ENCODE measurements around the gene ADGRV1. TPM values are rescaled to one million over a fixed set of nuclear protein-coding genes. Genes with fewer than 3 reads are reported as not detected.

ADGRV1 gene
- total and polyA plus RNA-seq, 7 experiments from 2014 or later = 0.32 to 1.1 TPM; not detected in 5

DNA sequence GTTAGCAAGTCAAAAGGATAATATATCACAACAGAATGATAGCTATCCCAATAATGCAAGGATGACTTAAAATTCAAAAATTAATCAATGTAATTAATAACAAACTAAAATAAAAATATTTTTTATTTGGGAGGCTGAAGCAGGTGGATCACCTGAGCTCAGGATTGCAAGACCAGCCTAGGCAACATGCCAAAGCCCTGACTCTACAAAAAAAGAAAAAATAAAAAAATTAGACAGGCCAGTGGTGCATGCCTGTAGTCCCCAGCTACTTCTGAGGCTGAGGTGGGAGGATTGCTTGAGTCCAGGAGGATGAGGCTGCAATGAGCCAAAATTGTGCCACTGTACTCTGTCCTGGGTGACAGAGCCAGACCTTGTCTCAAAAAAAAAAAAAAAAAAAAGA lies 399.3 kb downstream of the ADGRV1 start:
- Mint-ChIP-seq H3K4me1 (peaks cover 0 to 5% (median 0%) of the 10 kb centered on the region in 7 donors), H3K27ac (no peak overlapping the region), H3K36me3 (no peaks in the 10 kb centered on the region), H3K9me3 (no peaks in the 10 kb centered on the region), H3K4me3 (no peak overlapping the region), H3K27me3 (peaks cover under 1 to 21% (median 10%) of the 10 kb centered on the region in 5 donors)
- Histone ChIP-seq H3K4me1 (ENCODE audit: control insufficient read depth in 2 of 2, insufficient read depth in 2 of 2, low read length in 2 of 2) (no peaks in the 10 kb centered on the region), H3K9me3 (ENCODE audit: control insufficient read depth in 2 of 3, low read length in 3 of 3) (no peaks in the 10 kb centered on the region), H3K27ac (ENCODE audit: low read depth, low read length) (no peak overlapping the region), H3K36me3 (ENCODE audit: control insufficient read depth in 2 of 3, insufficient read depth in 3 of 3, low read length in 3 of 3) (no peaks in the 10 kb centered on the region), H3K4me3 (ENCODE audit: low read length) (no peak overlapping the region), H3K27me3 (ENCODE audit: control insufficient read depth in 2 of 2, insufficient read depth in 2 of 2, low read length in 2 of 2) (no peaks in the 10 kb centered on the region)
- ChIA-PET CTCF (interaction anchor here (0.7 kb wide), 1 partner anchor 427 kb away, joined by 3 read pairs; no protein-coding TSS in a partner anchor), POLR2A (no interaction called here)
- intact Hi-C loops (cut with micrococcal nuclease) = no loop called here
- ATAC-seq (no peak), DNase-seq (no peak)

DNA sequence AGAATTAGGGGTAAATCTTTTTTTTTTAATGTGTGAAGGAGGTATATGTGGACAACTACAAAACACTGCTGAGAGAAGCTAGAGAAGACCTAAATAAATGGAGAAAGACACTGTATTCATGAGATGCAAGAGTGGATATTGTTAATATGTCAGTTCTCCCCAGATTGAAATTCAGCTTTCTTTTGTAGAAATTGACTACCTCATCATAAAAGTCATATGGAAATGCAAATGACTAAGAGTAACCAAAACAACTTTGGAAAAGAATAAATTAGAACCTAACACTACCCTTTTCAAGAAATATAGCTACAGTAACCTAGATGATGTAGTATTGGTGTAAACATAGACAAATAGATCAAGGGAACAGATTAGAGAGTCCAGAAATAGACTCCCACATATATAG lies 400.7 kb downstream of the ADGRV1 start:
- Histone ChIP-seq H3K4me1 (ENCODE audit: control insufficient read depth in 2 of 2, insufficient read depth in 2 of 2, low read length in 2 of 2) (no peaks in the 10 kb centered on the region), H3K4me3 (ENCODE audit: low read length) (no peak overlapping the region), H3K27ac (ENCODE audit: low read depth, low read length) (no peak overlapping the region), H3K27me3 (ENCODE audit: control insufficient read depth in 2 of 2, insufficient read depth in 2 of 2, low read length in 2 of 2) (no peaks in the 10 kb centered on the region), H3K9me3 (ENCODE audit: control insufficient read depth in 2 of 3, low read length in 3 of 3) (no peaks in the 10 kb centered on the region), H3K36me3 (ENCODE audit: control insufficient read depth in 2 of 3, insufficient read depth in 3 of 3, low read length in 3 of 3) (no peaks in the 10 kb centered on the region)
- ChIA-PET POLR2A (no interaction called here), CTCF (interaction anchor here (0.6 kb wide), 1 partner anchor 27 kb away, joined by 3 read pairs; no protein-coding TSS in a partner anchor)
- Mint-ChIP-seq H3K4me1 (peaks cover 0 to 5% (median 0%) of the 10 kb centered on the region in 7 donors), H3K27me3 (peaks cover 0 to 21% (median 9%) of the 10 kb centered on the region in 5 donors), H3K9me3 (no peaks in the 10 kb centered on the region), H3K36me3 (no peaks in the 10 kb centered on the region), H3K27ac (no peak overlapping the region), H3K4me3 (no peak overlapping the region)
- intact Hi-C loops (cut with micrococcal nuclease) = no loop called here
- DNase-seq (no peak), ATAC-seq (no peak)

DNA sequence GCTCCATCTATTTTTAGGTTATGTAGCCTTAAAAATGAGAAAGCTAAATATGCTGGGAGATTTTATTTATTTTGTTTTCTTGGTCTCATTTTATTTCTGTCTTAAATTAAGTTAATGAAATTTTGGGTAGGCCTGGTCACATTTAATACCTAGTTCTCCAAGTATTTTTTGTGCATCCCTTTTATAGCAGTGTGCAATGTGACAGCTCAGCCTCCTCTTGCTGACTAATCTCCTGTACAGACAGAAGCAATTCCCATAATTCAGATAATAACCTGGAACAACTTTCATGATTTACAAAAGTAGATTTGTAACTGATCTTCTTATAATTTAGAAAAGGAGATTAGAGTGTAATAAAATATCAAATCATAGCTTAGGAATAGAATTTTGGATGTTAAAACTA lies 403.9 kb downstream of the ADGRV1 start:
- Histone ChIP-seq H3K4me3 (ENCODE audit: low read length) (no peak overlapping the region), H3K36me3 (ENCODE audit: control insufficient read depth in 2 of 3, insufficient read depth in 3 of 3, low read length in 3 of 3) (no peaks in the 10 kb centered on the region), H3K27ac (ENCODE audit: low read depth, low read length) (no peak overlapping the region), H3K9me3 (ENCODE audit: control insufficient read depth in 2 of 3, low read length in 3 of 3) (no peaks in the 10 kb centered on the region), H3K4me1 (ENCODE audit: control insufficient read depth in 2 of 2, insufficient read depth in 2 of 2, low read length in 2 of 2) (no peaks in the 10 kb centered on the region), H3K27me3 (ENCODE audit: control insufficient read depth in 2 of 2, insufficient read depth in 2 of 2, low read length in 2 of 2) (no peaks in the 10 kb centered on the region)
- POLR2A ChIA-PET = no interaction called here
- H3K4me1 Mint-ChIP-seq = no peaks in the 10 kb centered on the region
- H3K27me3 Mint-ChIP-seq = peaks cover 13 to 31% (median 23%) of the 10 kb centered on the region in 5 donors
- intact Hi-C loops (cut with micrococcal nuclease) = no loop called here
- DNase-seq (no peak), ATAC-seq (no peak)
- no peaks in the 10 kb centered on the region for H3K36me3 Mint-ChIP-seq
- no peak overlapping the region for H3K4me3 Mint-ChIP-seq
- no peaks in the 10 kb centered on the region for H3K9me3 Mint-ChIP-seq
- CTCF ChIA-PET = no interaction called here
- H3K27ac Mint-ChIP-seq = no peak overlapping the region

DNA sequence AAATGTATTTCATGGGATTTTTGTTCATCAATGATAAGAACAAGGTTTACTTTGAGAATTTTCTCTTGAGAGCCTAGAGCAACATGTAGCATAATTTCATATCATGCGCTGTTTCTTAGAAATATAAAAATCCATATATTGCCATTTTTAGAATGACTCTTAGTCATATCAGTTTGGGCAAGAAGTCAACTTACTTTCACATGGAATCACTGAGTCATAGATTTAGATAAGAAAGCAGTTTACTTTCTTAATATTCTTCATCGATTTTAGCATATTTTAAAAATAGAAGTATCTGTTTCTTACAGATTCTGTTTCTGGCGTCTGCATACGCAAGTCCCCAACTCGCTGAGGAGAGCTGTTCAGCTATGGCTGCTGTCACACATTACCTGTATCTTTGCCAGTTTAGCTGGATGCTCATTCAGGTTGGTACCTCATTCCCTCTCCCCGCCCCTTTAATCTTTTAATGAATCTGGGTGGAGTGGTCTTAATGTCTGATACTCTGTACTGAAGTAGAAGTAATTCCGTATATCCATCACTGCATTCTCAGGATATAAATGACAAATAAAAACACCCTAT lies 406.6 kb downstream of the ADGRV1 start:
- H3K9me3 ChIP-seq (ENCODE audit: control insufficient read depth in 2 of 3, low read length in 3 of 3) = no peaks in the 10 kb centered on the region
- no peaks in the 10 kb centered on the region for H3K27me3 ChIP-seq (ENCODE audit: control insufficient read depth in 2 of 2, insufficient read depth in 2 of 2, low read length in 2 of 2)
- Mint-ChIP-seq H3K9me3 (peaks cover 0 to 7% (median 0%) of the 10 kb centered on the region in 11 donors), H3K27me3 (peaks cover 8 to 37% (median 25%) of the 10 kb centered on the region in 5 donors), H3K36me3 (peaks cover 0 to 3% (median 0%) of the 10 kb centered on the region in 5 donors), H3K4me3 (no peak overlapping the region), H3K4me1 (no peaks in the 10 kb centered on the region), H3K27ac (no peak overlapping the region)
- H3K27ac ChIP-seq (ENCODE audit: low read depth, low read length) = no peak overlapping the region
- intact Hi-C loops (cut with micrococcal nuclease) = no loop called here
- ChIA-PET CTCF (no interaction called here), POLR2A (interaction anchor here (0.6 kb wide), 1 partner anchor 344 kb away, joined by 6 read pairs; no protein-coding TSS in a partner anchor)
- H3K4me3 ChIP-seq (ENCODE audit: low read length) = no peak overlapping the region
- ATAC-seq (no peak), DNase-seq (no peak)
- no peaks in the 10 kb centered on the region for H3K36me3 ChIP-seq (ENCODE audit: control insufficient read depth in 2 of 3, insufficient read depth in 3 of 3, low read length in 3 of 3)
- H3K4me1 ChIP-seq (ENCODE audit: control insufficient read depth in 2 of 2, insufficient read depth in 2 of 2, low read length in 2 of 2) = no peaks in the 10 kb centered on the region

DNA sequence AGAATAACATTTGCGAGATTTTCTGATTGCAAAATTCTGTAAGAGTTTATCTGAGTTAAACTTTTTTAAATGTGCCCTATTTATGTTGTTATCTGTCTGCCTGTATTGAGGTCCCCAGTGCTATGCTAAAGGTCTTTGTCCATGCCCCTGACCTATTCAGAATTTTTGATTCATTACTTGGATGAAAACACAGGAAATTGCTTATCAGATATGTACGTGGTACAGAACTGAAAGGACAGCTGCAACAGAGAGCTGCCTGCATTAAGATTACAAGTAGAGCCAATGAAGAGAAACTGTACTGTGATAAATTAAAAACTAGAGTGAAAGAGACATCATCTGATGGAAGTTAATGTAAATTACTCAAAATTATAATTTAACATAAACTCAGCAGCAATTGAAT lies 408.8 kb downstream of the ADGRV1 start:
- Mint-ChIP-seq H3K27ac (no peak overlapping the region), H3K4me3 (no peak overlapping the region), H3K36me3 (peaks cover 0 to 3% (median 0%) of the 10 kb centered on the region in 5 donors), H3K9me3 (peaks cover under 1 to 23% (median 5%) of the 10 kb centered on the region in 11 donors), H3K27me3 (peaks cover 8 to 48% (median 30%) of the 10 kb centered on the region in 5 donors), H3K4me1 (no peaks in the 10 kb centered on the region)
- no peaks in the 10 kb centered on the region for H3K27me3 ChIP-seq (ENCODE audit: control insufficient read depth in 2 of 2, insufficient read depth in 2 of 2, low read length in 2 of 2)
- ChIA-PET CTCF (no interaction called here), POLR2A (no interaction called here)
- H3K27ac ChIP-seq (ENCODE audit: low read depth, low read length) = no peak overlapping the region
- DNase-seq (no peak), ATAC-seq (no peak)
- intact Hi-C loops (cut with micrococcal nuclease) = no loop called here
- no peaks in the 10 kb centered on the region for H3K36me3 ChIP-seq (ENCODE audit: control insufficient read depth in 2 of 3, insufficient read depth in 3 of 3, low read length in 3 of 3)
- H3K4me1 ChIP-seq (ENCODE audit: control insufficient read depth in 2 of 2, insufficient read depth in 2 of 2, low read length in 2 of 2) = no peaks in the 10 kb centered on the region
- no peak overlapping the region for H3K4me3 ChIP-seq (ENCODE audit: low read length)
- H3K9me3 ChIP-seq (ENCODE audit: control insufficient read depth in 2 of 3, low read length in 3 of 3) = no peaks in the 10 kb centered on the region

DNA sequence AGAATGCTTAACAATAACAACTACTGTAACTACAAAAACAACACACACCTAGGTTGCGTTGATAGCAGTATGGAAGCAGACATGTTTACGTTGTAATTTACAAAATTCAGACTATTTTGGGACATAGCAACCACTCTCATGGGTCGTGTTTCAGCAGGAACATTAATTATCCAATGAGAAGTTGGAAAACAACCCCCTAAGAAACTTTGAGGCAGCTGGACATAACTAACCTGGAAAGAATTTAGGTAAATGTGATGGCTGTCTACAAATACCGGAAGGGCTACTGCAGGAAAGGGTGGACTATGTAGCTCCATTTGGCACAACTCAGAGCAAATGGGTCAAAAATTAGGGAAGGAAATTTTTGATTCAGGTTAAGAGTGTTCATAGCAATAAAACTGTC lies 409.3 kb downstream of the ADGRV1 start:
- ChIA-PET POLR2A (no interaction called here), CTCF (no interaction called here)
- H3K27ac ChIP-seq (ENCODE audit: low read depth, low read length) = no peak overlapping the region
- H3K27ac Mint-ChIP-seq = no peak overlapping the region
- peaks cover 11 to 48% (median 30%) of the 10 kb centered on the region in 5 donors for H3K27me3 Mint-ChIP-seq
- peaks cover 1 to 27% (median 5%) of the 10 kb centered on the region in 11 donors for H3K9me3 Mint-ChIP-seq
- H3K36me3 ChIP-seq (ENCODE audit: control insufficient read depth in 2 of 3, insufficient read depth in 3 of 3, low read length in 3 of 3) = no peaks in the 10 kb centered on the region
- H3K27me3 ChIP-seq (ENCODE audit: control insufficient read depth in 2 of 2, insufficient read depth in 2 of 2, low read length in 2 of 2) = no peaks in the 10 kb centered on the region
- H3K4me1 ChIP-seq (ENCODE audit: control insufficient read depth in 2 of 2, insufficient read depth in 2 of 2, low read length in 2 of 2) = no peaks in the 10 kb centered on the region
- H3K4me3 ChIP-seq (ENCODE audit: low read length) = no peak overlapping the region
- H3K4me1 Mint-ChIP-seq = no peaks in the 10 kb centered on the region
- H3K4me3 Mint-ChIP-seq = no peak overlapping the region
- ATAC-seq (no peak), DNase-seq (no peak)
- H3K36me3 Mint-ChIP-seq = peaks cover 0 to 3% (median 0%) of the 10 kb centered on the region in 5 donors
- H3K9me3 ChIP-seq (ENCODE audit: control insufficient read depth in 2 of 3, low read length in 3 of 3) = no peaks in the 10 kb centered on the region
- intact Hi-C loops (cut with micrococcal nuclease) = no loop called here

DNA sequence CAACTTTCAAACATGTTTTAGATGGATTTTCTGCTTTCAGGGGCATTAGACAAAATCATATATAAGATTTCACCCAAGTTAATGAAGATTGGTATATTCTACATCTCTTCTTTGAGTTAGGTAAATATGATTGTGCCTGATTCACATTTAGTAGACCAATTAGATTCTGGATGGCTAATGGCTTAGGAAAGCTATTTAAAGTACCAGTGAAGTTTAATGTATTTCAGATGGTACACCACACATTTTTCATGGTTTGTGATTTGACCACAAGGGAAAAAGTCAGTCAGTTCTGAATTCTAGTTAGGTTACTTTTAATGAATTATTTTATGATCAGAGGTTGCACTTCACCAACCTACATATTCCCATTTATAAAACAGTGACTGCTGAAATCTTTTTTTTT lies 409.7 kb downstream of the ADGRV1 start:
- Histone ChIP-seq H3K36me3 (ENCODE audit: control insufficient read depth in 2 of 3, insufficient read depth in 3 of 3, low read length in 3 of 3) (no peaks in the 10 kb centered on the region), H3K27me3 (ENCODE audit: control insufficient read depth in 2 of 2, insufficient read depth in 2 of 2, low read length in 2 of 2) (no peaks in the 10 kb centered on the region), H3K4me1 (ENCODE audit: control insufficient read depth in 2 of 2, insufficient read depth in 2 of 2, low read length in 2 of 2) (no peaks in the 10 kb centered on the region), H3K4me3 (ENCODE audit: low read length) (no peak overlapping the region), H3K9me3 (ENCODE audit: control insufficient read depth in 2 of 3, low read length in 3 of 3) (no peaks in the 10 kb centered on the region), H3K27ac (ENCODE audit: low read depth, low read length) (no peak overlapping the region)
- POLR2A ChIA-PET = no interaction called here
- Mint-ChIP-seq H3K9me3 (peaks cover 1 to 29% (median 5%) of the 10 kb centered on the region in 11 donors), H3K4me3 (no peak overlapping the region), H3K27me3 (peaks cover 11 to 48% (median 30%) of the 10 kb centered on the region in 5 donors), H3K27ac (no peak overlapping the region), H3K4me1 (no peaks in the 10 kb centered on the region), H3K36me3 (peaks cover 0 to 3% (median 0%) of the 10 kb centered on the region in 5 donors)
- CTCF ChIA-PET = no interaction called here
- no peak for DNase-seq
- intact Hi-C loops (cut with micrococcal nuclease) = no loop called here
- no peak for ATAC-seq

Measured in naive thymus-derived CD4-positive, alpha-beta T cell (primary cell).